ENCODE measurements around the gene FEZF1. TPM values are rescaled to one million over a fixed set of nuclear protein-coding genes. Genes with fewer than 3 reads are reported as not detected.

Gene FEZF1
- polyA plus RNA-seq, 1 experiment: not detected

DNA sequence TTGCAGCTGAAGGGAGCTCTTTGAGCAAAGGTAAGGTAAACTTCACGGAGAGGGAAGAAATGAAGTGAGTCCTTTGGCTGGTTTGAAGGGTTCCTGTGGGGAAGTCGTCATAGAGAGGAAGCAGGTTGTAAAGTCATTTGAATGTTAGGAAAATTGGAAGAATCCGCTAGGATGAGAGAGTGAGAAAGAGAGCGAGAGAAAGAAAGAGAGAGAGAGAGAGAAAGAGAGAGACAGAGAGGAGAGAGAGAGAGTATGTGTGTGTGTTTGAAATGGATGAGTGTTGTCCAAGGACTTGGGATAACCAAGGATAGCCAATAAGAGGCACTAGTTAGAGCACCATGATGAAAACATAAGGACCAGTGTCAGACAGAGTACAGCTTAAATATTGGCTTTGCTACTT, 43.1 kb downstream of the FEZF1 start:
- CTCF ChIA-PET: no interaction called here
- Histone ChIP-seq H3K27me3 (ENCODE audit: control insufficient read depth, insufficient read depth, low read length) (no peaks in the 10 kb centered on the region), H3K4me3 (ENCODE audit: low read depth, low read length) (no peak overlapping the region), H3K36me3 (ENCODE audit: control insufficient read depth, insufficient read depth, low read length) (no peaks in the 10 kb centered on the region)
- POLR2A ChIA-PET: no interaction called here
- DNase-seq (ENCODE audit: low read depth): no peak
- TF ChIP-seq, protein P1, sequence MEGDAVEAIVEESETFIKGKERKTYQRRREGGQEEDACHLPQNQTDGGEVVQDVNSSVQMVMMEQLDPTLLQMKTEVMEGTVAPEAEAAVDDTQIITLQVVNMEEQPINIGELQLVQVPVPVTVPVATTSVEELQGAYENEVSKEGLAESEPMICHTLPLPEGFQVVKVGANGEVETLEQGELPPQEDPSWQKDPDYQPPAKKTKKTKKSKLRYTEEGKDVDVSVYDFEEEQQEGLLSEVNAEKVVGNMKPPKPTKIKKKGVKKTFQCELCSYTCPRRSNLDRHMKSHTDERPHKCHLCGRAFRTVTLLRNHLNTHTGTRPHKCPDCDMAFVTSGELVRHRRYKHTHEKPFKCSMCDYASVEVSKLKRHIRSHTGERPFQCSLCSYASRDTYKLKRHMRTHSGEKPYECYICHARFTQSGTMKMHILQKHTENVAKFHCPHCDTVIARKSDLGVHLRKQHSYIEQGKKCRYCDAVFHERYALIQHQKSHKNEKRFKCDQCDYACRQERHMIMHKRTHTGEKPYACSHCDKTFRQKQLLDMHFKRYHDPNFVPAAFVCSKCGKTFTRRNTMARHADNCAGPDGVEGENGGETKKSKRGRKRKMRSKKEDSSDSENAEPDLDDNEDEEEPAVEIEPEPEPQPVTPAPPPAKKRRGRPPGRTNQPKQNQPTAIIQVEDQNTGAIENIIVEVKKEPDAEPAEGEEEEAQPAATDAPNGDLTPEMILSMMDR (IDR thresholded peaks at IDR 0.05; ENCODE audit: insufficient read depth, low read depth, low read length): no peak

GRCh38 chr7:122261016-122261415, 43.5 kb downstream of the FEZF1 start:
- CTCF ChIA-PET: no interaction called here
- DNase-seq (ENCODE audit: low read depth): no peak
- no peaks in the 10 kb centered on the region for H3K36me3 ChIP-seq (ENCODE audit: control insufficient read depth, insufficient read depth, low read length)

DNA sequence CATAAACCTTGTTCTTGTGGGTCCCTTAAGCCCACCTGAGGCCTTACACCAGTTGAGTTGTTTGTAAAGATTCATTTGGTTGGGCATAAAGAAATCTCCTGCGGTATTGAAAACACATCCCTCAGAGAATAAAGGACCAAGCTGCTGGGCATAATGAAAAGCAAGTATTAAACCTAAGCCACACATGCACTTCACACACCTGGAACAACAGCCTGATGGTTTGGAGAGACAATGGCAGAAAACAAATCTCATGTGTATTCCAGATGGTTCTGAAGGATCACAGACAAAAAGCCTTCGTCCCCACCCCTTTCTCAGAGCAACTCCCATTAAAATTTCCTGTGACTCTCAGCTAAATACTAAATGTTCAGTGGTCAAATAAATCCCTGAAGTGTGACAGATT, 44.2 kb downstream of the FEZF1 start:
- TF ChIP-seq, protein P1 (IDR thresholded peaks at IDR 0.05; ENCODE audit: insufficient read depth, low read depth, low read length): no peak
- POLR2A ChIA-PET: no interaction called here
- Histone ChIP-seq H3K36me3 (ENCODE audit: control insufficient read depth, insufficient read depth, low read length) (no peaks in the 10 kb centered on the region), H3K27me3 (ENCODE audit: control insufficient read depth, insufficient read depth, low read length) (no peaks in the 10 kb centered on the region), H3K4me3 (ENCODE audit: low read depth, low read length) (no peak overlapping the region)
- CTCF ChIA-PET: no interaction called here
- no peak for DNase-seq (ENCODE audit: low read depth)

More at GRCh38 chr7:122261016-122261415, 43.5 kb downstream of the FEZF1 start:
- TF ChIP-seq, protein P1 (IDR thresholded peaks at IDR 0.05; ENCODE audit: insufficient read depth, low read depth, low read length): no peak
- no peak overlapping the region for H3K4me3 ChIP-seq (ENCODE audit: low read depth, low read length)
- H3K27me3 ChIP-seq (ENCODE audit: control insufficient read depth, insufficient read depth, low read length): no peaks in the 10 kb centered on the region
- POLR2A ChIA-PET: no interaction called here

DNA sequence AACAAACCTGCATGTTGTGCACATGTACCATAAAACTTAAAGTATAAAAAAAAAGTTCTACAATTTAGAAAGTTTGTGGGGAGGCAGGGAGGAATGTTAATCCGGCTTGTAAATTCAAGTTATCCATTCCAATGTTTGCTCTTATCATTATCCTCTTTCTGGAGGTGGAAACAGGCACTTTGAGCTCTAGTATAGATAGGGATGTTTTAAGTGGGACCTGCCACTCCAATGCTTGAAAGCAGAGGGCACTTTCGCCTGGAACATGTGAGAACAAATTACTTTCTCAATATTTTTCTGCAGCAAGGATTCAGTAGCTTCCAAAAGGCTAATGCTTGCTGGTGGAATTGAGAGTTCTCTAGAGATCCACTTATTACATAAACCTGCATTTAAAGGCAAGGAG, 45.6 kb downstream of the FEZF1 start:
- TF ChIP-seq, protein P1 (IDR thresholded peaks at IDR 0.05; ENCODE audit: insufficient read depth, low read depth, low read length): no peak
- no peaks in the 10 kb centered on the region for H3K27me3 ChIP-seq (ENCODE audit: control insufficient read depth, insufficient read depth, low read length)
- H3K4me3 ChIP-seq (ENCODE audit: low read depth, low read length): no peak overlapping the region
- DNase-seq (ENCODE audit: low read depth): no peak
- POLR2A ChIA-PET: no interaction called here
- H3K36me3 ChIP-seq (ENCODE audit: control insufficient read depth, insufficient read depth, low read length): no peaks in the 10 kb centered on the region
- CTCF ChIA-PET: no interaction called here

- ChIA-PET POLR2A (no interaction called here), CTCF (no interaction called here)
- Histone ChIP-seq H3K4me3 (ENCODE audit: low read depth, low read length) (no peak overlapping the region), H3K36me3 (ENCODE audit: control insufficient read depth, insufficient read depth, low read length) (no peaks in the 10 kb centered on the region), H3K27me3 (ENCODE audit: control insufficient read depth, insufficient read depth, low read length) (no peaks in the 10 kb centered on the region)
- TF ChIP-seq, protein P1 (IDR thresholded peaks at IDR 0.05; ENCODE audit: insufficient read depth, low read depth, low read length): no peak
- DNase-seq (ENCODE audit: low read depth): no peak
Observed at GRCh38 chr7:122257056-122257455, 47.5 kb downstream of the FEZF1 start.
